Neural progenitor cell (in vitro differentiated cells): ENCODE data around the gene MAN2B2. TPM values are rescaled to one million over a fixed set of nuclear protein-coding genes. Genes with fewer than 3 reads are reported as not detected.

ENCODE experiments used
- DNase-seq: peaks from one replicate; pipeline ENCODE4 v3.0.0-alpha.2; 2016; ENCODE audit warnings: low spot score
- H2AFZ ChIP-seq: fragments of 200-600 bp; sonication (generic); replicated peaks from 2 replicates; pipeline ENCODE4 v1.6.1; 2016; ENCODE audit warnings: antibody characterized with exemption
- H3F3A ChIP-seq: fragments of 200-600 bp; sonication (generic); 2 replicates; pipeline ENCODE4 v1.6.1; 2016; ENCODE audit warnings: antibody characterized with exemption, low read depth
- H3K27ac ChIP-seq: fragments of 200-600 bp; sonication (generic); 2 replicates; pipeline ENCODE4 v1.5.1; 2016; ENCODE audit warnings: mild to moderate bottlenecking
- H3K27me3 ChIP-seq: fragments of 200-600 bp; sonication (generic); 2 replicates; pipeline ENCODE4 v1.6.1; 2016; ENCODE audit warnings: mild to moderate bottlenecking, moderate library complexity
- H3K36me3 ChIP-seq: fragments of 200-600 bp; sonication (generic); 2 replicates; pipeline ENCODE4 v1.5.1; 2016
- H3K4me1 ChIP-seq: fragments of 200-600 bp; sonication (generic); 2 replicates; pipeline ENCODE4 v1.6.1; 2016; ENCODE audit warnings: mixed run types
- H3K4me2 ChIP-seq: fragments of 200-600 bp; sonication (generic); 2 replicates; pipeline ENCODE4 v1.6.1; 2016
- H3K4me3 ChIP-seq: fragments of 200-600 bp; sonication (generic); 2 replicates; pipeline ENCODE4 v1.5.1; 2016
- H3K79me2 ChIP-seq: fragments of 200-600 bp; sonication (generic); 2 replicates; pipeline ENCODE4 v1.6.1; 2016; ENCODE audit warnings: low read depth
- H3K9ac ChIP-seq: fragments of 200-600 bp; sonication (generic); 2 replicates; pipeline ENCODE4 v1.6.1; 2016
- H3K9me3 ChIP-seq: fragments of 200-600 bp; sonication (generic); 2 replicates; pipeline ENCODE4 v1.5.1; 2016; ENCODE audit warnings: low read depth
- H4K20me1 ChIP-seq: fragments of 200-600 bp; sonication (generic); 2 replicates; pipeline ENCODE4 v1.6.1; 2016; ENCODE audit warnings: low read depth
- H3K27ac Mint-ChIP-seq: 3 replicates; pipeline ENCODE4 v1.8.0; 2021; ENCODE audit warnings: mixed read lengths
- H3K27me3 Mint-ChIP-seq: 2 replicates; pipeline ENCODE4 v1.8.0; 2022; ENCODE audit warnings: low read depth, mild to moderate bottlenecking, inconsistent platforms, moderate library complexity, mixed read lengths; ENCODE audit not compliant: insufficient read depth
- H3K36me3 Mint-ChIP-seq: 3 replicates; pipeline ENCODE4 v1.8.0; 2021; ENCODE audit warnings: mixed read lengths
- H3K4me1 Mint-ChIP-seq: 3 replicates; pipeline ENCODE4 v1.8.0; 2021; ENCODE audit warnings: mixed read lengths
- H3K4me3 Mint-ChIP-seq: 3 replicates; pipeline ENCODE4 v1.8.0; 2021; ENCODE audit warnings: mild to moderate bottlenecking, moderate library complexity, mixed read lengths
- H3K9me3 Mint-ChIP-seq: 3 replicates; pipeline ENCODE4 v1.8.0; 2020; ENCODE audit warnings: mixed read lengths
- EZH2 ChIP-seq: fragments of 200-600 bp; sonication (generic); IDR thresholded peaks from 2 replicates; pipeline ENCODE4 v1.6.1; 2017; ENCODE audit warnings: antibody characterized with exemption, mild to moderate bottlenecking, moderate library complexity
- EZH2phosphoT487 ChIP-seq: fragments of 200-600 bp; sonication (generic); IDR thresholded peaks from 2 replicates; pipeline ENCODE4 v1.6.1; 2017; ENCODE audit warnings: antibody characterized with exemption
- total RNA-seq: library from RNA; depleted of rRNA; stranded (reverse); fragments of >200 nt; gene quantifications from 2 replicates; pipeline ENCODE4 v1.2.3, GENCODE V29; 2015; ENCODE audit warnings: low replicate concordance
- TF ChIP-seq, protein P1 (sequence below): fragments of 200-600 bp; sonication (generic); IDR thresholded peaks from 2 replicates; pipeline ENCODE4 v1.5.1; 2017; ENCODE audit warnings: antibody characterized with exemption, mild to moderate bottlenecking

Gene MAN2B2
- total RNA-seq, 1 donor from 2014 or later, result 2.7 TPM

GRCh38 chr4:6644792-6645530 is 70.0 kb downstream of the MAN2B2 start:
- H3K27ac ChIP-seq, result no peak overlapping the region
- H3K4me2 ChIP-seq, result no peak overlapping the region
- H4K20me1 ChIP-seq, result peaks cover 29% of the 10 kb centered on the region
- peaks cover 13% of the 10 kb centered on the region for H3K36me3 Mint-ChIP-seq
- H3K4me3 Mint-ChIP-seq, result no peak overlapping the region
- H3K27me3 Mint-ChIP-seq, result peaks cover 6% of the 10 kb centered on the region
- peaks cover 20% of the 10 kb centered on the region for H3K4me1 Mint-ChIP-seq
- no peak overlapping the region for H3K4me3 ChIP-seq
- H3K79me2 ChIP-seq, result peaks cover 34% of the 10 kb centered on the region
- no peak overlapping the region for H2AFZ ChIP-seq
- no peaks in the 10 kb centered on the region for H3K9me3 ChIP-seq
- H3K9me3 Mint-ChIP-seq, result no peaks in the 10 kb centered on the region
- DNase-seq, result no peak
- no peak overlapping the region for H3K9ac ChIP-seq
- no peak overlapping the region for H3K27ac Mint-ChIP-seq
- H3K4me1 ChIP-seq, result peaks cover 16% of the 10 kb centered on the region
- TF ChIP-seq EZH2phosphoT487, result no peak
- TF ChIP-seq EZH2, result no peak
- TF ChIP-seq, protein P1, sequence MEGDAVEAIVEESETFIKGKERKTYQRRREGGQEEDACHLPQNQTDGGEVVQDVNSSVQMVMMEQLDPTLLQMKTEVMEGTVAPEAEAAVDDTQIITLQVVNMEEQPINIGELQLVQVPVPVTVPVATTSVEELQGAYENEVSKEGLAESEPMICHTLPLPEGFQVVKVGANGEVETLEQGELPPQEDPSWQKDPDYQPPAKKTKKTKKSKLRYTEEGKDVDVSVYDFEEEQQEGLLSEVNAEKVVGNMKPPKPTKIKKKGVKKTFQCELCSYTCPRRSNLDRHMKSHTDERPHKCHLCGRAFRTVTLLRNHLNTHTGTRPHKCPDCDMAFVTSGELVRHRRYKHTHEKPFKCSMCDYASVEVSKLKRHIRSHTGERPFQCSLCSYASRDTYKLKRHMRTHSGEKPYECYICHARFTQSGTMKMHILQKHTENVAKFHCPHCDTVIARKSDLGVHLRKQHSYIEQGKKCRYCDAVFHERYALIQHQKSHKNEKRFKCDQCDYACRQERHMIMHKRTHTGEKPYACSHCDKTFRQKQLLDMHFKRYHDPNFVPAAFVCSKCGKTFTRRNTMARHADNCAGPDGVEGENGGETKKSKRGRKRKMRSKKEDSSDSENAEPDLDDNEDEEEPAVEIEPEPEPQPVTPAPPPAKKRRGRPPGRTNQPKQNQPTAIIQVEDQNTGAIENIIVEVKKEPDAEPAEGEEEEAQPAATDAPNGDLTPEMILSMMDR, result no peak
- peaks cover 7% of the 10 kb centered on the region for H3K36me3 ChIP-seq
- no peaks in the 10 kb centered on the region for H3K27me3 ChIP-seq
- peaks cover 14% of the 10 kb centered on the region for H3F3A ChIP-seq

GRCh38 chr4:6647169-6647568 is 72.2 kb downstream of the MAN2B2 start:
- Mint-ChIP-seq H3K27me3 (peaks cover 2% of the 10 kb centered on the region), H3K4me3 (no peak overlapping the region), H3K4me1 (peaks cover 5% of the 10 kb centered on the region), H3K27ac (no peak overlapping the region), H3K36me3 (peaks cover 8% of the 10 kb centered on the region), H3K9me3 (no peaks in the 10 kb centered on the region)
- no peak overlapping the region for H3K4me3 ChIP-seq
- H3K36me3 ChIP-seq, result peaks cover 6% of the 10 kb centered on the region
- peaks cover 14% of the 10 kb centered on the region for H3F3A ChIP-seq
- H3K9me3 ChIP-seq, result no peaks in the 10 kb centered on the region
- no peak for DNase-seq
- no peak overlapping the region for H3K27ac ChIP-seq
- H2AFZ ChIP-seq, result no peak overlapping the region
- H4K20me1 ChIP-seq, result peaks cover 14% of the 10 kb centered on the region
- no peaks in the 10 kb centered on the region for H3K27me3 ChIP-seq
- TF ChIP-seq EZH2phosphoT487, result no peak
- TF ChIP-seq EZH2, result no peak
- TF ChIP-seq, protein P1, result no peak
- no peak overlapping the region for H3K9ac ChIP-seq
- peaks cover 9% of the 10 kb centered on the region for H3K4me1 ChIP-seq
- peaks cover 17% of the 10 kb centered on the region for H3K79me2 ChIP-seq
- no peak overlapping the region for H3K4me2 ChIP-seq

GRCh38 chr4:6647582-6648230 is 72.7 kb downstream of the MAN2B2 start:
- Histone ChIP-seq H4K20me1 (peaks cover 9% of the 10 kb centered on the region), H3K27ac (no peak overlapping the region), H3K9ac (no peak overlapping the region), H3K79me2 (peaks cover 12% of the 10 kb centered on the region), H3K4me2 (no peak overlapping the region), H3K27me3 (no peaks in the 10 kb centered on the region), H3F3A (peaks cover 10% of the 10 kb centered on the region), H3K4me1 (peaks cover 4% of the 10 kb centered on the region), H3K36me3 (peaks cover under 1% of the 10 kb centered on the region), H3K4me3 (no peak overlapping the region), H3K9me3 (no peaks in the 10 kb centered on the region), H2AFZ (no peak overlapping the region)
- no peaks in the 10 kb centered on the region for H3K9me3 Mint-ChIP-seq
- no peak overlapping the region for H3K4me3 Mint-ChIP-seq
- TF ChIP-seq, protein P1, result no peak
- H3K36me3 Mint-ChIP-seq, result peaks cover 4% of the 10 kb centered on the region
- no peak overlapping the region for H3K27ac Mint-ChIP-seq
- H3K4me1 Mint-ChIP-seq, result peaks cover 1% of the 10 kb centered on the region
- no peak for DNase-seq
- H3K27me3 Mint-ChIP-seq, result peaks cover 2% of the 10 kb centered on the region
